Esophagus muscularis mucosa (tissue), 3 donors: ENCODE results near the gene GIMAP6.

Experiments used
- CTCF ChIP-seq, 3 experiments: fragments of 200-600 bp in 2 of 3; fragments of 450-650 bp in 1 of 3; sonication (generic) in 2 of 3; IDR thresholded peaks; one replicate each; pipeline ENCODE4 v1.5.1; 2017 to 2019; ENCODE audit warnings: antibody characterized with exemption in 3 of 3, mild to moderate bottlenecking in 2 of 3, moderate library complexity in 1 of 3
- POLR2A ChIP-seq: fragments of 450-650 bp; IDR thresholded peaks from one replicate; pipeline ENCODE4 v1.6.1; 2017; ENCODE audit warnings: antibody characterized with exemption, moderate library complexity, mild to moderate bottlenecking, low read depth

DNA sequence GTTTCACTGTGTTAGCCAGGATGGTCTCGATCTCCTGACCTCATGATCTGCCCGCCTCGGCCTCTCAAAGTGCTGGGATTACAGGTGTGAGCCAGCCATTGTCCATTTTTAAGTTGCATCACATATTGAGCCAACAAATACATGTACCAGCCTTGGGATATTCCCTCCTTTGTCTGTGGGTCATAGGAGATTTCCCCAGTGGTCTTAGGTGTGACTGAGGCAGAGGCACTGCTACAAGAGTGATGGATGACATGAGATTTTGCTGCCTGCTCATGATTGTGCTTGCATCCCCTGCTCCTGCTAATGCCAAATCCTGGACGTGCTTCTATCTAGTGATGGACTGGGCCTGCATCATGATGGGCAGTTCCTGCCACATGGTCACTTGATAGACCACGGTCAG, 10.7 kb upstream of the GIMAP6 start:
- TF ChIP-seq CTCF (IDR thresholded peaks at IDR 0.05) (no peak), POLR2A (no peak)
